Activated CD8-positive, alpha-beta memory T cell treated with anti-CD3 and anti-CD28 coated beads for 1 hour (primary cell): ENCODE results near the gene TRIM29.
"Not testable (repeated sequence)": the region's sequence is repeated elsewhere in the genome, so short reads cannot be mapped to it uniquely, and the experiment has no call there.

Experiments used
- DNase-seq, 2 donors: peaks; one replicate each; pipeline ENCODE4 v3.0.0-alpha.2; 2020; ENCODE audit warnings: low read depth in 1 of 2; ENCODE audit errors: extremely low read depth in 1 of 2

TRIM29 gene

DNA sequence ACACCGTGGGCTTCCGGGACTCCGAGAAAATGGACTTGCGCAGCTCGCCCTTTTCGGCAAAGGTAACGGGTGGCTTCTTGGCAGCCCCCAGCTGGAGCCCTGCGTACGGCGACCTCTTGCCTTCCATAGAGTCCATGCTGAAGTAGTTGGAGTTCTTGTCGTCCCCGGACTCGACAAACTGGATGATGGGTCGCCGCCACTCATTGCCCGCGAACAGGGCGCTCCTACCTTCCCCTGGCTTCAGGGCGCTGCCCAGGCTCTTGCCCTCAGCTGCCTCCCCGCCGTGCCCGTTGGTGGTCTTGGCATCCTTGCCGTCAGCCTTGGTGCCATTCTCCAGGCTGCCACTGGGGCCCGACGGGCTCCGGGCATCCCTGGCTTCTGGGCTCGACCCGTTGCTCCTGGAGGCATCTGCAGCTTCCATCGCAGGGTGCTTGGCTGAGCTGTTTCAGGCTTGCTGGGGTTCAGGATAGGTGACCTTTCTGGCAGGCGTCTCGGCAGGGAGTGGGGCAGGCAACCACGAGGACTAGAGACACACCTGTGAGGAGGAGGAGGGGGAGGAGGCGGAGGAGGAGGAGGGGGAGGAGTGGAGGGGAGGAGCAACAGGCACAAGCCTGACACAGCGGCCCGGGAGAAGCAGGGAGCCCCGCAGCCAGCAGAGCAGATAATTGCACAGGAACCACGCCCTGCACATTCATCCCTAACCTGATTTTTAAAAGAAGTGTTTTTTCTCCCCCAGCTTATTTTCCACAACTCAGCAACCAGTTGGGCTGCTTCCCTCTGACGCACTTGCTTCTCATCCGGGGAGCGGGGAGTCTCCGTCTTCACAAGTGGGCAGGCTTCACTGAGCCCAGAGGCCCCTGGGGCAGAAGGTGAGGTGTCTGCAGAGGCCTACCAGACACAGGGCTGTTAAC lies at the start of gene TRIM29:
TSS of gene TRIM29 (minus strand) at position 503 of the 911 bp plus-strand sequence. CDS start at position 421, 82 bp downstream.
- no peak for DNase-seq

DNA sequence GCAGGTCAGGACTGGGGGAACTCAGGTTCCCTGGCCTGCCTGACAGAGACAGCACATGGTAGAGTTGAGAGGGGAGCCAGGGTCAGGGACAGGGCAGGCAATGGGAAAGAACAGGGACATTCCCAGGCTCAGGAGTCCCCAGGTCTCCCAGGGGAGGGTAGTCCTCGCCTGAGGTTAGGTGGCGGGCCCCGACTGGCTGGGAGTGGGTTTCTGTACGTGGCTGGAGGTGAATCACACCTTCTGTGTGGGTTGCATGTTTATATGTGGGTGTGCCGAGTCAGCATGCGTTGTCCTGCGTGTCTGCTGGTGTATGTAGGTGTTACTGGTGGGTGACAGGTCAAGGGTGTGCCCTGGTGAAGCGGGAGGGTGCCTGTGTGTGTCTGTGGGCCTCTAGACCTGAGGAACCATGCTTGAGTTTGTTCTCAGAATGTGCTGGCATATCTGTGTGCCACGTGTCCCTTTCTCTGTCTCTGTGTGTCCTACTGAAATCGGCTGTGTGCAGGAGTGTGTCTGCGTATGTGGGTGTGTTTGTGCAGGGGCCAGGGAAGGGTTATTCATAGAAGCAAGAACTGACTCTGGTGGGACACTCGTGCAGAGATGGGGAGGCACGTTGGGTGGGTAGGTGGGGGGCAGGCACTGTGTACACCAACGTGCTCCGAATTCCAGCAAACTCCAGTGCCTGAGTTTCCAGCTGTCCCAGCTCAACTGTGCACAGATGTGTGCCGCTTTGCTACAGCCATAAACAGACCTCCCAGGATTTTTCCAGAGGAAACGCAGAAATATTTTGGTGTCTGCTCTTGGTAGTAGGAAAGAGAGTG lies 49.1 kb upstream of the TRIM29 start:
- no peak for DNase-seq

DNA sequence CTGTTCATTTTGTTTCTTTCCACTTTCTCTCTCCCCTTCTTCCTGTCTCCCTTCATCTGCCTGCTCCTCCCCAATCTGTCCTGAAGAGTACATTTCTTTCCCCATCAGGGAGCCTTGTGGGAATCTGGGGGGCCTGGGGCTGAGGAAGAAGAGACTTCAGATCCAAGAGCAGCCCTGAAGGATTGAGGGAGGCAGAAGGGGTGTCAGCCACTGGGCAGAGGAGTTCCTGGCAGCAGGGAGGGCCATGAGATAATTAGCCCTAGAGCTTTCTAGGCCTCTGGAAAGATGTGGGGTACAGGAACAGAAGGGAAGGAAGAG lies 48.5 kb upstream of the TRIM29 start:
- no peak for DNase-seq

DNA sequence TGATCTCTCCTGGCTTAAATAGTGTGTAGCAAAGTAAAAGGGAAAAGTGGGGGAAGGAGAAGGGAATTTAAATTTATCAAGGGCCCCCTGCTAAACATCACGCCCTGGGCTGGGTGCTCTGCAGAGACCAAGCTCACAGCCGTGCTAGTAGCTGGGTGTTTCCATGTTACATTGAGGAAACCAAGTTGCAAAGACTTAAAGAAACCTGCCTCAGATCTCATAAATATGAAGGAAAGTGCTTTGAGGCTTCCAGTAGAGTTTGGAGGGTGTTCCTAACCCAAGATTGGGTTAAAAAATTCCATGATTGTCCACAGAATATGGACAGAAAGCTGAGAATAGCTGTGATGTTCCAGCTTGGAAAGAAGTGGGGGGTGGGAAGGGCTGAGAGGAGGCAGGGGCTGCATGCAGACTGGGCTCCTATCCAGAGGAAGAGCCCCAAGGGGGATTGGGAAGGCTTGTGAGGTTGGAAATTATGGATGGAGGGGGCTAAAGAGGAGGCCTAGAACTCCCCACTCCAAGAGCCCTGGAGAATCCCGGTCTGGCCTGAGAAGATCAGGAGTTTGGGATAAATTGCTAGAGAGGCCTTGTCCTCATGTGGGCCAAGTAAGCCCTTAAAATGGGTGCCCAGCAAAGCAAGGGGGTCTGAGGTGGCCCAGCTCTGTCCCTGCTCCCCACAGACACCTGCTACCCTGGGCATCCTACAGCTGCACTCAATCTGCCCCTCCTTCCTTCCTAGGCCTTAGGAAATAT lies 48.0 kb upstream of the TRIM29 start:
- DNase-seq = no peak

- DNase-seq = no peak
Measured at GRCh38 chr11:120184946-120185705, 47.2 kb upstream of the TRIM29 start.

GRCh38 chr11:120184371-120184945 lies 46.5 kb upstream of the TRIM29 start:
- DNase-seq = no peak

DNA sequence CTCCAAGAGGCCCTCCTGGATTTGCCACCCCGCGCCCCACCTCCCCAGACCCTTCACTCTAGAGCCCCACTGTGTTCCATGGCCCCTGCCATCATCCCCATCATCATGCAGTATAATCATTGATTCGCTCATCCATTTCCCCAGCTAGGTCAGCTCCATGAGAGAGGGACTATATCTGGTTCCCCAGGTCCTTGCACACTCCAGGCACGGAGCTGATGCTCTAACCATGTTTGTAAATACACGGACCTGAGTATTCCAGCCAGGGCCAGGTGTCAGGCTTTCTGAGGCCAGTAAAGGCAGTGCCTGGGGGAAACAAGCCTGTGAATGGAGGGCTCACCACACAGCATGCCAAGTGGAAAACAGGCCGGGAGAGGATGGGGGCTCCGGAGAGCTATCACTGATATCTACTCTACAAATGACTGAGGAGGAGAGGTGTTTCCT lies 45.8 kb upstream of the TRIM29 start:
- DNase-seq = no peak

DNA sequence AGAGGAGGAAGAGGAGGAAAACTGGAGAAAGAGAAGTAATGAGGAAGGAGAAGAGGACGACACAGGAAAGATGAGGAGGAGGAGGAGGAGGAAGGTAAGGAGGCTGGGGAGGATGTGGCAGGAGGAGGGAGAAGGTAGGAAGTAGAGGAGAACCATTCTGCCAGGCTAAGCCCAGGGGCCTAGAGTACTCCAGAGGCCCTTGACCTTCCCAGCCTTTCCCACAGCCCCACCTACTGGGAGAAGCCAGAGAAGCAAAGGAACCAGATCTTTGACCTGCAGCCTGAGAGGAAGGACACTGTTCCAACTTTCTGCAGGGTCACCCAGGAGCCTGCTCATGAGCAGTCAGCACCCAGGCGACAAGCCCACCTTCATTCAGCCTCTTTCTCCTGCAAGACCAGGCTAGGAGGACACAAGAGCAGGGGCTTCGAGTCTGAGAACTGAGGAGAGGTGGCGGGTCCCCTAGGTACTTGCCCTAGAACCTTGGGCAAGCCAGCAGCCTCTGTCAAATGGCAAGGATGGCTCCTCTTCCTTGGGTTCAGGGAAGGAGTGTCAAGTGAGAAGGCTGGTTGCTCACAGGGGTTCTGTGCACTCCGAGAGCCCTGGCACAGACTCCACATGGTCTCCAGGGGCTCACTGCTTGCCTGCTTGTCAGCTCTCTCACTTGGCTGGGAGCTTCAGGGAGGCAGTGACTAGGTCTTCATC lies 45.0 kb upstream of the TRIM29 start:
- DNase-seq = no peak

- no peak for DNase-seq
Measured at GRCh38 chr11:120182372-120182771, 44.5 kb upstream of the TRIM29 start.

DNA sequence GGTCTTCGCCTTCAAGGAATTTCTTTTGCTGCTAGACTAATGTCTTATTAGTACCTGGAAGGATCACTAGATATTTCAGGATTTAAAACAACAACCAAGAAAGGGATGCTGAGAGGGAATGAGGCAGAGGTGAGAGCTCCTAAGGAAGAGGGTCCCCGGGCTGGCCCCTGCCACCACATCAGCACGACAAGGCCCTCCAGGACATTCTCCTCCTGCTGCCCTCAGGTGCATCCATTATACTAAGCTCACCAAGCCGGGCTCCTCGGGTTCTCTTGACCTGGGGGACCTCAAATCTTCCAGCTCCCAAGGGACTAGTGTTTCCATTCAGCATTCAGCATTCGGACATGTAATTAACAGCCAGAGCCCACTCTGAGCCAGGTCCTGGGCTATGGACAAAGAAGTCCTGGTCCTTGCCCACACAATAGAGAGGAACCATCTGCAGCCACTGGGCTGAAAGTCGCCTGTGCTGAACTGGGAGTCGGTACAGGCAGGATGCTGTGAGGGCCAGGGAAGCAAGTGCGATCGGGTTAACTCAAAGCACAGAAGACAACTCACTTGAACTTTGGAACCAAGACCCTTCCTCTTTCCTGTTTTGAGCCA lies 43.6 kb upstream of the TRIM29 start:
- no peak for DNase-seq

GRCh38 chr11:120180551-120181232 lies 42.8 kb upstream of the TRIM29 start:
- no peak for DNase-seq

- not testable (repeated sequence) for DNase-seq
Measured at GRCh38 chr11:120180063-120180462, 42.1 kb upstream of the TRIM29 start.

DNA sequence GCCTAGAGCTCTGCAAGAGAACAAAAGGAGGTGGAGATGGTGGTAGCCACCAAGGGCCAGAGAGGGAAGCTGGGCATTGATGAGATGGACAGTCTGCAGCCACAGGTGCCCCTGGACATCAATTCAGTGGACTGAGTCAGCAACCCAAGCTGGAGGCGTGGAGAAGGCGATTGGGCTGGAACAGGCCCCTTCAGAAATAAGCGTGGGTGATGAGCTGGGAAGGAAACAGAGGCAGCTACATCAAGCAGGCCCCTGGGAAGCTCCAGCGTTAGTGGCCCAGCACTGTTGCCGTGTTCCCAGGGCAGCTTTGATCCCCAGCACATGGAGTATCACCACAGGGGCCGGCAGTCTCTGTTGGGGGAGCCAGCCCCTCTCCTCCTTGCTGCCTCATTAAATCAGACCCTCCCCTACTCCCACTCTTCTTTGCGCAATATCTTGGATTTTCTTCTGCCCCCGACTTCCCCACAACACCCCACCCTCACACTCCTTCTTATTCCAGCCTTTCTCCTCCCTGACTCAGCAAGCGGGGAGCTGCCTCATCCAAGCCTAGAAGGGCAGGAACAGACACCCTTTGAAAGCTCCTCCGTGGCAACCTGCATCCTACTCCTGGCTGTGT lies 41.3 kb upstream of the TRIM29 start:
- no peak for DNase-seq

DNA sequence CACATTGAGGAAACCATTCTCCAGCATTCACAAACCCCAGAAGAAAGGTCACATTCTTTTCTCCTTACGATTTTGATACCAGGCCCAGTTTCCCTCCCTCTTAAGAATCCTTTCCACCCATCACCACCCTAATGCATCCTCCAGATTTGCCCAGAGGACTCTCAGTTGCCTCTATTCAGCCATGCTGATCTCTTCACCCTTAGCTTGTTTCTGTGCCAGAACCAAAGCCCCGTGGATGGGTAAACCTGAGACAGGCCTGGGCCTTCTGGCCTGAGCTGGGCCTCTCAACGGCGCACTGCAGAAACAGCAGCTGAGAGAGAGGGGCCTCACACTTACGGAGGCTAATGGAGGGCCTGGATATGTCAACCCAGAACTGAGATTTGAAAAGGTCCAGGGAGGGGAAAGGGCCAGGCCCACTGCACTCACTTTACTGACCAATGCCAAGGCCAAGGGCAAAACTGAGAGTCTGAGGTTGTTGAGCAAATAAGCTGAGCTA lies 40.7 kb upstream of the TRIM29 start:
- DNase-seq = no peak

DNA sequence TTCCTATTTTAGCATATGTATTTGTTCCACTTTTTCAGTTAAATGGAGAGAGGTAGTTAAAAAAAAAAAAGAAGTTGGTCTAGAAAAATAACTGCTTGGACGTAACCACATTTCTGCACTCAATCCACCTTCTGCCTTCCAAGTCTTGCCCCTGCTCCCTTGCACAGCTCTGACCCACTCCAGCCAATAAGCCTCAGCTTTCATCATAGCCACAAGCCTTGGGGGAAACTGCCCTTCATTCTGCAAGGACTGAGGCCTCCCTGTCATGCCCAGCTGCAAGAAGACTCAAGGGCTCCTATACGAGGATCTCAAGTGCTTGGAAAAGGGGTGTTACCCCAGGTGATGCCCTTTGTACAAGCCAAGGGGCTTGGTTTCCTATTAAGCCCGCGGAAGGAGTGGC lies 37.0 kb upstream of the TRIM29 start:
- no peak for DNase-seq

DNA sequence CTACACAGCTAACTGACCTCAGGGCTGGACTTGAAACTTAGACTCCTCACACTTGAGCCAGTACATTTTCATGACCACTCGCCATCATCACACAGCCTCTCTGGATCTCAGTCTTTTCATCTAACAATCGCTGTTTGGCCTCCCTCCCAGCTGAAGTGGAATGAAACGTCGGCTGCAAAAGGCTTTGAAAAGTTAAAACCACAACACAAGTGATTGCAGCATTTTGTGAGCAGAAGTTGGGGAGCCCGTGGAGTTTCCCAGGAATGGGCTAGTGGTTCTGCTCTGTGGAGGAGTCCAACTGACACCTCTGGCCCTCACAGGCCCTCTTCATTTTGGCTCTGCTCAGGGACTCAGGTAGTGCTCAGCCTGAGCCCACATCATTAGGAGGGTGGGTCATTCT lies 35.9 kb upstream of the TRIM29 start:
- no peak for DNase-seq

DNA sequence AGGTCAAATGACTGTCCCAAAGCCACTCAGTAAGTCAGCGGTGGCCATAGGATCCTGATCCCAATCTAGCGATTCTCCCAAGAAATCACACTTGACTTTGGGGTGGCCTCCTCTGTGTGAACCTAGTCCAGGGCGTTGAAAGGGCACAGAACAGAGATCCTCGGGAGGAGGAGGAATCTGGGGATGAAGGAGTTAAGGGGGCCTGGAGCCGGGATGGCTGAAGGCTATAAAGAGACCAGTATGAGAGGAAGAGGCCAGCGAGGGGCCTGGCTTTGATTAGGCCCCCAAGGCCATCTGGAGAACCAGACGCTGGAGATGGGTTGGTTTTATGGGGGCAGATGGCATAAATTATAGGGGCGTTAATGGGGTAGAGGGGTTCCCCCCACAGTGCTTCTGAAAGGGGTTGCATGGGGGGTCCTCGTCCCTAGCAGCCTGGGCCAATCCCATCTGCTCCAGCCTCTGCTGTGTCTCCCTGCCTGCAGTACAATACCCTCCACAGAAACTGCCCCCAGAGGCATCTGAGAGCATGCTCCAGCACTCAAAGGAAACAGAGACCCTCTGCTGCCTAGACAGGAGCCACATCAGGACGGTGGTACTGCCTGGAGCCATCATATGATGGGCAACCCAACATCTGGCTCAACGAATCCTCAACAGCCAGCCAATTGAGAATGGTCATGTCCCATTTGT lies 35.2 kb upstream of the TRIM29 start:
- DNase-seq = no peak
